Activated CD4-positive, alpha-beta T cell treated with anti-CD3 and anti-CD28 coated beads for 4 hours (primary cell): ENCODE measurements around the gene GRWD1.

Experiments used
- DNase-seq, 2 donors: peaks; one replicate each; pipeline ENCODE4 v3.0.0-alpha.2; 2020

The GRWD1 gene

GRCh38 chr19:48498595-48499311, 53.0 kb downstream of the GRWD1 start:
- DNase-seq: no peak

GRCh38 chr19:48499316-48500090, 53.7 kb downstream of the GRWD1 start:
- DNase-seq: no peak

GRCh38 chr19:48500830-48501493, 55.2 kb downstream of the GRWD1 start:
- no peak for DNase-seq

- peak in 1 of 2 donors; percentile 73 for DNase-seq
Measured at GRCh38 chr19:48501494-48502349, 55.9 kb downstream of the GRWD1 start.

- DNase-seq: peak in 1 of 2 donors; percentile 71
Measured at GRCh38 chr19:48502350-48503018, 56.7 kb downstream of the GRWD1 start.

GRCh38 chr19:48506138-48506733, 60.5 kb downstream of the GRWD1 start:
- DNase-seq: no peak
